Astrocyte (in vitro differentiated cells and primary cell): ENCODE measurements around the gene ATAD5. TPM values are rescaled to one million over a fixed set of nuclear protein-coding genes. Genes with fewer than 3 reads are reported as not detected.

Source experiments
- DNase-seq: peaks from one replicate; pipeline ENCODE4 v3.0.0-alpha.2; 2010; ENCODE audit warnings: low read depth
- FAIRE-seq: peaks from 2 replicates; lab custom pipeline; 2011; peaks lifted over from hg19 to GRCh38; lab: Jason Lieb, UNC
- H2AFZ ChIP-seq: 2 replicates; pipeline ENCODE4 v1.6.0; 2012; ENCODE audit warnings: low read depth, low read length, inconsistent platforms
- H3K27ac ChIP-seq: 2 replicates; pipeline ENCODE4 v1.5.1; 2011; ENCODE audit warnings: low read depth, low read length, inconsistent platforms
- H3K27me3 ChIP-seq: 2 replicates; pipeline ENCODE4 v1.6.0; 2011; ENCODE audit warnings: low read length, inconsistent platforms; ENCODE audit not compliant: insufficient read depth
- H3K36me3 ChIP-seq: 2 replicates; pipeline ENCODE4 v1.5.1; 2011; ENCODE audit warnings: low read length, inconsistent platforms; ENCODE audit not compliant: insufficient read depth
- H3K4me1 ChIP-seq: 2 replicates; pipeline ENCODE4 v1.5.1; 2011; ENCODE audit warnings: low read length, inconsistent platforms; ENCODE audit not compliant: insufficient read depth
- H3K4me2 ChIP-seq: 2 replicates; pipeline ENCODE4 v1.6.0; 2012; ENCODE audit warnings: low read length, inconsistent platforms
- H3K4me3 ChIP-seq: 2 replicates; pipeline ENCODE4 v1.5.1; 2011; ENCODE audit warnings: low read depth, mild to moderate bottlenecking, low read length, inconsistent platforms; ENCODE audit not compliant: insufficient read depth
- H3K79me2 ChIP-seq: 2 replicates; pipeline ENCODE4 v1.6.0; 2012; ENCODE audit warnings: mild to moderate bottlenecking, low read length, inconsistent platforms; ENCODE audit not compliant: insufficient read depth
- H3K9ac ChIP-seq: 2 replicates; pipeline ENCODE4 v1.6.0; 2012; ENCODE audit warnings: mild to moderate bottlenecking, low read length, inconsistent platforms
- H3K9me3 ChIP-seq: 2 replicates; pipeline ENCODE4 v1.5.1; 2012; ENCODE audit warnings: low read depth, mild to moderate bottlenecking, low read length, inconsistent platforms; ENCODE audit not compliant: insufficient read depth
- H4K20me1 ChIP-seq: 2 replicates; pipeline ENCODE4 v1.6.0; 2012; ENCODE audit warnings: low read length, inconsistent platforms; ENCODE audit not compliant: insufficient read depth
- H3K27ac Mint-ChIP-seq: one replicate; pipeline ENCODE4 v1.8.0; 2021; ENCODE audit warnings: mild to moderate bottlenecking, mixed read lengths; ENCODE audit not compliant: unreplicated experiment
- H3K27me3 Mint-ChIP-seq: one replicate; pipeline ENCODE4 v1.8.0; 2021; ENCODE audit warnings: low read depth, mixed read lengths; ENCODE audit not compliant: unreplicated experiment
- H3K36me3 Mint-ChIP-seq: one replicate; pipeline ENCODE4 v1.8.0; 2021; ENCODE audit warnings: low read depth, mixed read lengths; ENCODE audit not compliant: unreplicated experiment
- H3K4me1 Mint-ChIP-seq: one replicate; pipeline ENCODE4 v1.8.0; 2021; ENCODE audit warnings: low read depth, mixed read lengths; ENCODE audit not compliant: unreplicated experiment
- H3K4me3 Mint-ChIP-seq: one replicate; pipeline ENCODE4 v1.8.0; 2021; ENCODE audit warnings: mild to moderate bottlenecking, moderate library complexity, mixed read lengths; ENCODE audit not compliant: unreplicated experiment
- H3K9me3 Mint-ChIP-seq: one replicate; pipeline ENCODE4 v1.8.0; 2021; ENCODE audit warnings: mild to moderate bottlenecking, mixed read lengths; ENCODE audit not compliant: unreplicated experiment
- CTCF ChIP-seq: IDR thresholded peaks from 2 replicates; pipeline ENCODE4 v1.5.1; 2011; ENCODE audit warnings: low read depth, mild to moderate bottlenecking, inconsistent platforms, low read length, moderate library complexity; ENCODE audit not compliant: insufficient read depth
- EZH2 ChIP-seq: IDR thresholded peaks from 2 replicates; pipeline ENCODE4 v1.6.1; 2012; ENCODE audit warnings: mild to moderate bottlenecking, low read length, inconsistent platforms; ENCODE audit not compliant: insufficient read depth
- total RNA-seq: library from RNA; stranded (reverse); gene quantifications from 2 replicates; pipeline ENCODE4 v1.2.1, GENCODE V29; 2021

The ATAD5 gene
- total RNA-seq, 1 donor from 2014 or later: 2.6 TPM

DNA sequence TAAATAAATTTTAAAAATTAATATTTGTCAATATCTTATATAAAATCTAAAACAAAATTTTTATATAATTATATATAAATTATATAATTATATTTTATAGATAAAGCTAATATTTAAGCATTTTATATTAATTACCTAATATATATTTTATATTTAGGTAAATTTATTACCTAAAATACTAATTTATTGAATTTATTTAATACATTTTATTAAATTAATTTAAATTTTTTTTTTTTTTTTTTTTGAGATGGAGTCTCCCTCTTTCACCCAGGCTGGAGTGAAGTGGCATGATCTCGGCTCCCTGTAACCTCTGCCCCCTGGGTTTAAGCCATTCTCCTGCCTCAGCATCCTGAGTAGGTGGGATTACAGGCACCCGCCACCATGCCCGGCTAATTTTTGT is 22.4 kb downstream of the ATAD5 start:
- no peaks in the 10 kb centered on the region for H3K9me3 Mint-ChIP-seq
- TF ChIP-seq EZH2: no peak
- TF ChIP-seq CTCF: no peak
- Histone ChIP-seq H3K36me3 (peaks cover 7% of the 10 kb centered on the region), H3K79me2 (no peaks in the 10 kb centered on the region), H3K27me3 (no peaks in the 10 kb centered on the region), H3K4me2 (no peak overlapping the region), H3K27ac (no peak overlapping the region), H3K4me3 (no peak overlapping the region), H2AFZ (no peak overlapping the region), H4K20me1 (no peaks in the 10 kb centered on the region), H3K9ac (no peak overlapping the region), H3K4me1 (no peaks in the 10 kb centered on the region), H3K9me3 (no peaks in the 10 kb centered on the region)
- no peaks in the 10 kb centered on the region for H3K4me1 Mint-ChIP-seq
- DNase-seq (no peak), FAIRE-seq (no peak)
- peaks cover 2% of the 10 kb centered on the region for H3K36me3 Mint-ChIP-seq
- H3K27ac Mint-ChIP-seq: no peak overlapping the region
- H3K4me3 Mint-ChIP-seq: no peak overlapping the region
- H3K27me3 Mint-ChIP-seq: no peaks in the 10 kb centered on the region

GRCh38 chr17:30858556-30859250 is 26.9 kb downstream of the ATAD5 start:
- Mint-ChIP-seq H3K27me3 (no peaks in the 10 kb centered on the region), H3K36me3 (no peaks in the 10 kb centered on the region), H3K27ac (no peak overlapping the region), H3K9me3 (no peaks in the 10 kb centered on the region), H3K4me3 (no peak overlapping the region), H3K4me1 (no peaks in the 10 kb centered on the region)
- Histone ChIP-seq H3K4me3 (no peak overlapping the region), H3K9me3 (no peaks in the 10 kb centered on the region), H4K20me1 (no peaks in the 10 kb centered on the region), H3K4me2 (no peak overlapping the region), H3K9ac (no peak overlapping the region), H3K4me1 (no peaks in the 10 kb centered on the region), H2AFZ (no peak overlapping the region), H3K27me3 (no peaks in the 10 kb centered on the region), H3K36me3 (peaks cover 7% of the 10 kb centered on the region), H3K27ac (no peak overlapping the region), H3K79me2 (no peaks in the 10 kb centered on the region)
- DNase-seq: peak; percentile 27
- TF ChIP-seq CTCF (no peak), EZH2 (no peak)
- FAIRE-seq: no peak

DNA sequence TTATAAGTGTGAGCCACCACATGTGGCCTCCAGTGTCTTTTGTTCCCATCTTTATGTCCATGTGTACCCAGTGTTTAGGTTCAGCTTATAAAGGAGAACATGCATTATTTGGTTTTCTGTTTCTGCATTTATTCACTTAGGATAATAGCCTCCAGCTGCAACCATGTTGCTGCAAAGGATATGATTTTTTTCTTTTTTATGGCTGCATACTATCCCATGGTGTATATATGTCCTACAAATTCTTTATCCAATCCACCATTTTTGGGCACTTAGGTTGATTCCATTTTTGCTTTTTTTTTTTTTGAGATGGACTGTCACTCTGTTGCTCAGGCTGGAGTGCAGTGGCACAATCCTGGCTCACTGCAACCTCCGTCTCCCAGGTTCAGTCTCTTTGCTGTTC is 32.9 kb downstream of the ATAD5 start:
- H3K4me3 Mint-ChIP-seq: no peak overlapping the region
- no peaks in the 10 kb centered on the region for H3K9me3 Mint-ChIP-seq
- peaks cover 7% of the 10 kb centered on the region for H3K36me3 ChIP-seq
- H3K9me3 ChIP-seq: no peaks in the 10 kb centered on the region
- H3K79me2 ChIP-seq: no peaks in the 10 kb centered on the region
- no peak overlapping the region for H2AFZ ChIP-seq
- no peaks in the 10 kb centered on the region for H4K20me1 ChIP-seq
- H3K4me3 ChIP-seq: no peak overlapping the region
- no peaks in the 10 kb centered on the region for H3K27me3 ChIP-seq
- FAIRE-seq: no peak
- no peak overlapping the region for H3K4me2 ChIP-seq
- no peak overlapping the region for H3K9ac ChIP-seq
- no peak overlapping the region for H3K27ac ChIP-seq
- H3K4me1 ChIP-seq: no peaks in the 10 kb centered on the region
- no peaks in the 10 kb centered on the region for H3K27me3 Mint-ChIP-seq
- H3K4me1 Mint-ChIP-seq: no peaks in the 10 kb centered on the region
- no peak overlapping the region for H3K27ac Mint-ChIP-seq
- no peaks in the 10 kb centered on the region for H3K36me3 Mint-ChIP-seq
- TF ChIP-seq CTCF (no peak), EZH2 (no peak)
- no peak for DNase-seq
